Endothelial cell of umbilical vein (primary cell): ENCODE data around the gene ARNT2. TPM values are rescaled to one million over a fixed set of nuclear protein-coding genes. Genes with fewer than 3 reads are reported as not detected.

Source experiments
- BruUV-seq: library from RNA; stranded (reverse); fragments of 400-500 nt; replicated peaks from 2 replicates; lab custom pipeline; 2021; lab: Mats Ljungman, UMichigan
- CTCF ChIA-PET: fragments of 300-600, 350-600 bp; sonication (Branson Sonifier 250); formaldehyde crosslinking; loops from one replicate; lab custom pipeline; 2021; ENCODE audit warnings: antibody characterized with exemption, inconsistent platforms; lab: Charles Lee
- POLR2A ChIA-PET: fragments of 300-600, 350-600 bp; sonication (Branson Sonifier 250); formaldehyde crosslinking; loops from one replicate; lab custom pipeline; 2021; ENCODE audit warnings: antibody characterized with exemption, inconsistent platforms; lab: Charles Lee
- DNase-seq: peaks from one replicate; pipeline ENCODE4 v3.0.0-alpha.2; 2011; ENCODE audit warnings: low read depth, low spot score
- FAIRE-seq: peaks from 2 replicates; lab custom pipeline; 2011; peaks lifted over from hg19 to GRCh38; lab: Jason Lieb, UNC
- H2AFZ ChIP-seq: 2 replicates; pipeline ENCODE4 v1.6.0; 2012; ENCODE audit warnings: low read depth, low read length, control low read depth, inconsistent platforms
- H3K27ac ChIP-seq: 2 replicates; pipeline ENCODE4 v1.5.1; 2011; ENCODE audit warnings: low read depth, mild to moderate bottlenecking, control low read depth, low read length, moderate library complexity; ENCODE audit not compliant: insufficient read depth
- H3K27me3 ChIP-seq, 2 experiments: 2 replicates each; pipeline versions ENCODE4 v1.6.0 to v1.6.1; 2011; ENCODE audit warnings: low read length in 2 of 2, mixed read lengths in 1 of 2; ENCODE audit not compliant: control insufficient read depth in 2 of 2, insufficient read depth in 2 of 2
- H3K36me3 ChIP-seq, 2 experiments: 2 replicates in 1 of 2; 3 replicates in 1 of 2; pipeline ENCODE4 v1.5.1; 2011; ENCODE audit warnings: low read length in 2 of 2, mild to moderate bottlenecking in 1 of 2, moderate library complexity in 1 of 2; ENCODE audit not compliant: control insufficient read depth in 2 of 2, insufficient read depth in 2 of 2; ENCODE audit errors: extremely low read depth in 1 of 2
- H3K4me1 ChIP-seq: 3 replicates; pipeline ENCODE4 v1.5.1; 2011; ENCODE audit warnings: mild to moderate bottlenecking, low read length; ENCODE audit not compliant: control insufficient read depth, insufficient read depth; ENCODE audit errors: extremely low read depth
- H3K4me2 ChIP-seq: 2 replicates; pipeline ENCODE4 v1.6.1; 2011; ENCODE audit warnings: low read length, control low read depth, mixed read lengths; ENCODE audit not compliant: insufficient read depth
- H3K4me3 ChIP-seq, 3 experiments: fragments of 200-600 bp in 1 of 3; sonication (generic), shearing (Covaris generic) in 1 of 3; replicated peaks in 1 of 3; 2 replicates each; pipeline ENCODE4 v1.5.1; 2011 to 2016; ENCODE audit warnings: control low read depth in 3 of 3, low read length in 3 of 3, mild to moderate bottlenecking in 2 of 3, inconsistent platforms in 1 of 3, low read depth in 1 of 3, moderate library complexity in 1 of 3; ENCODE audit not compliant: insufficient read depth in 1 of 3
- H3K79me2 ChIP-seq: 2 replicates; pipeline ENCODE4 v1.6.0; 2012; ENCODE audit warnings: low read length, inconsistent platforms; ENCODE audit not compliant: control insufficient read depth, insufficient read depth
- H3K9ac ChIP-seq: replicated peaks from 2 replicates; pipeline ENCODE3; 2011; ENCODE audit warnings: low read length, control low read depth; ENCODE audit not compliant: insufficient read depth; ENCODE audit errors: extremely low read depth
- H3K9me1 ChIP-seq: replicated peaks from 3 replicates; pipeline ENCODE4 v1.6.0; 2011; ENCODE audit warnings: mild to moderate bottlenecking, low read length; ENCODE audit not compliant: control insufficient read depth, insufficient read depth; ENCODE audit errors: extremely low read depth
- H3K9me3 ChIP-seq: replicated peaks from 2 replicates; pipeline ENCODE4 v1.5.1; 2012; ENCODE audit warnings: low read length, inconsistent platforms; ENCODE audit not compliant: control insufficient read depth, insufficient read depth
- H4K20me1 ChIP-seq: replicated peaks from 2 replicates; pipeline ENCODE3; 2011; ENCODE audit warnings: mild to moderate bottlenecking, low read length; ENCODE audit not compliant: control insufficient read depth, insufficient read depth; ENCODE audit errors: extremely low read depth
- CTCF ChIP-seq, 2 donors: IDR thresholded peaks; 1 replicate in 1 of 2; 2 replicates in 1 of 2; pipeline ENCODE4 v1.5.1; 2011; ENCODE audit warnings: low read length in 2 of 2, mild to moderate bottlenecking in 2 of 2, moderate library complexity in 2 of 2, control low read depth in 1 of 2, inconsistent platforms in 1 of 2, low read depth in 1 of 2; ENCODE audit not compliant: insufficient read depth in 1 of 2; ENCODE audit errors: extremely low read depth in 1 of 2
- EZH2 ChIP-seq: IDR thresholded peaks from 2 replicates; pipeline ENCODE4 v1.6.1; 2012; ENCODE audit warnings: borderline replicate concordance, low read depth, mild to moderate bottlenecking, moderate library complexity, low read length, inconsistent platforms; ENCODE audit not compliant: severe bottlenecking
- FOS ChIP-seq: IDR thresholded peaks from 2 replicates; pipeline ENCODE4 v1.6.1; 2011; ENCODE audit warnings: mild to moderate bottlenecking, low read length, moderate library complexity, borderline replicate concordance; ENCODE audit not compliant: insufficient read depth
- GATA2 ChIP-seq: IDR thresholded peaks from 2 replicates; pipeline ENCODE4 v1.7.0; 2011; ENCODE audit warnings: low read depth, mild to moderate bottlenecking, moderate library complexity, mixed read lengths, low read length; ENCODE audit not compliant: insufficient read length, insufficient read depth
- JUN ChIP-seq: IDR thresholded peaks from 2 replicates; pipeline ENCODE4 v1.6.1; 2011; ENCODE audit warnings: borderline replicate concordance, low read depth; ENCODE audit not compliant: insufficient read length, insufficient read depth
- MYC ChIP-seq: IDR thresholded peaks from one replicate; pipeline ENCODE4 v1.6.1; 2011; ENCODE audit warnings: mild to moderate bottlenecking, low read depth, low read length
- POLR2A ChIP-seq: IDR thresholded peaks from 2 replicates; pipeline ENCODE4 v1.6.1; 2012; ENCODE audit warnings: low read depth, mild to moderate bottlenecking, control low read depth, low read length
- POLR2AphosphoS5 ChIP-seq: IDR thresholded peaks from 2 replicates; pipeline ENCODE4 v1.6.1; 2012; ENCODE audit warnings: low read depth, mild to moderate bottlenecking, control low read depth, low read length, moderate library complexity; ENCODE audit not compliant: insufficient read depth
- dilution Hi-C: fragments of 300-500 bp; cut with MboI; formaldehyde crosslinking; loops from one replicate; pipeline ENCODE4 v1.15.0; 2019; ENCODE audit warnings: low sequenced_read_pairs; ENCODE audit not compliant: extremely low pct_ligation_motif_present
- intact Hi-C: fragments of 100-400 bp; cut with micrococcal nuclease; formaldehyde crosslinking; loops from one replicate; pipeline ENCODE4 v1.10.0; 2022
- polyA plus RNA-seq, 4 experiments: library from polyadenylated mRNA; depleted of rRNA in 3 of 4; stranded (reverse) in 3 of 4; unstranded in 1 of 4; fragments of >200 nt; gene quantifications; 2 replicates each; pipeline versions ENCODE4 v1.2.1 to v1.2.3, GENCODE V29; 2011 to 2012; ENCODE audit warnings: missing spikeins in 1 of 4
- total RNA-seq: library from RNA; stranded (reverse); gene quantifications from 2 replicates; pipeline ENCODE4 v1.2.3, GENCODE V29; 2021
- TF ChIP-seq, protein P1 (sequence below): IDR thresholded peaks from 2 replicates; pipeline ENCODE4 v1.6.1; 2011; ENCODE audit not compliant: insufficient read depth, insufficient read length

The ARNT2 gene
- total and polyA plus RNA-seq, 2 donors (not counting 3 experiments of a cell fraction or from before 2014, with no cell fraction given), result 0.03 to 0.20 TPM

- ChIA-PET POLR2A (no interaction called here), CTCF (no interaction called here)
- Histone ChIP-seq H3K27me3 (no peaks in the 10 kb centered on the region), H3K4me1 (no peaks in the 10 kb centered on the region), H3K36me3 (no peaks in the 10 kb centered on the region), H3K4me2 (no peak overlapping the region), H2AFZ (no peak overlapping the region), H3K79me2 (no peaks in the 10 kb centered on the region), H3K9ac (no peak overlapping the region), H3K4me3 (no peak overlapping the region), H4K20me1 (no peaks in the 10 kb centered on the region), H3K9me3 (no peaks in the 10 kb centered on the region), H3K27ac (no peak overlapping the region), H3K9me1 (no peaks in the 10 kb centered on the region)
- TF ChIP-seq CTCF (IDR thresholded peaks at IDR 0.05; ENCODE audit: extremely low read depth in 1 of 2, insufficient read depth in 1 of 2, low read depth in 1 of 2, low read length in 2 of 2), result no peak
- TF ChIP-seq MYC, result no peak
- no peak for TF ChIP-seq JUN
- no peak for TF ChIP-seq FOS
- no peak for TF ChIP-seq EZH2
- TF ChIP-seq POLR2AphosphoS5, result no peak
- no peak for TF ChIP-seq POLR2A
- no peak for TF ChIP-seq GATA2
- TF ChIP-seq, protein P1, sequence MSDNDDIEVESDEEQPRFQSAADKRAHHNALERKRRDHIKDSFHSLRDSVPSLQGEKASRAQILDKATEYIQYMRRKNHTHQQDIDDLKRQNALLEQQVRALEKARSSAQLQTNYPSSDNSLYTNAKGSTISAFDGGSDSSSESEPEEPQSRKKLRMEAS, result no peak
- FAIRE-seq (no peak), DNase-seq (no peak)
- BruUV-seq, result no TSS peak
- intact Hi-C loops (no loop called here), dilution Hi-C loops (no loop called here)
These were observed 11.1 kb downstream of the ARNT2 start for GRCh38 chr15:80415358-80415670.
